Measurements from ENCODE around the gene MLH1. TPM values are rescaled to one million over a fixed set of nuclear protein-coding genes. Genes with fewer than 3 reads are reported as not detected.

The MLH1 gene
- total and polyA plus RNA-seq, 4 experiments from 2014 or later: 15.6 to 33.8 (median 24.6) TPM

GRCh38 chr3:37056826-37057225 is 63.5 kb downstream of the MLH1 start:
- DNase-seq: no peak
- H3K36me3 Mint-ChIP-seq: peaks cover 38 to 72% of the 10 kb centered on the region in 2 donors

GRCh38 chr3:37058117-37058516 is 64.8 kb downstream of the MLH1 start:
- DNase-seq: no peak
- no peaks in the 10 kb centered on the region for H3K4me1 ChIP-seq (ENCODE audit: insufficient read depth, low read length)
- POLR2A ChIA-PET (ENCODE audit: partially characterized antibody): no interaction called here
- no peaks in the 10 kb centered on the region for H3K27me3 Mint-ChIP-seq
- CTCF ChIA-PET (ENCODE audit: partially characterized antibody): interaction anchor here (1.1 kb wide), 1 partner anchor 155 kb away, joined by 3 read pairs; no protein-coding TSS in a partner anchor
- peak overlapping the region in 1 of 7 donors; percentile 49 for H3K27ac Mint-ChIP-seq
- peaks cover 17% of the 10 kb centered on the region for H3K36me3 ChIP-seq (ENCODE audit: insufficient read depth, low read length)
- intact Hi-C loops (cut with micrococcal nuclease): no loop called here
- H3K4me3 ChIP-seq (ENCODE audit: low read length in 2 of 2): no peak overlapping the region
- H3K27ac ChIP-seq (ENCODE audit: low read depth, low read length): no peak overlapping the region
- H3K36me3 Mint-ChIP-seq: peaks cover 40 to 74% of the 10 kb centered on the region in 2 donors
- no peaks in the 10 kb centered on the region for H3K9me3 ChIP-seq (ENCODE audit: control insufficient read depth in 1 of 2, low read length in 2 of 2)
- peaks cover 0 to 8% (median 2%) of the 10 kb centered on the region in 4 donors for H3K4me1 Mint-ChIP-seq
- H3K4me3 Mint-ChIP-seq: no peak overlapping the region
- H3K27me3 ChIP-seq (ENCODE audit: insufficient read depth, low read length): no peaks in the 10 kb centered on the region
- H3K9me3 Mint-ChIP-seq: no peaks in the 10 kb centered on the region

More at GRCh38 chr3:37056826-37057225, 63.5 kb downstream of the MLH1 start:
- H3K4me3 ChIP-seq (ENCODE audit: low read length in 2 of 2): no peak overlapping the region
- Mint-ChIP-seq H3K27me3 (no peaks in the 10 kb centered on the region), H3K4me1 (peaks cover 0 to 6% (median 2%) of the 10 kb centered on the region in 4 donors), H3K9me3 (no peaks in the 10 kb centered on the region), H3K4me3 (no peak overlapping the region), H3K27ac (peak overlapping the region in 6 of 7 donors; percentile 18 to 82 (median 52))
- no peaks in the 10 kb centered on the region for H3K27me3 ChIP-seq (ENCODE audit: insufficient read depth, low read length)
- peaks cover 23% of the 10 kb centered on the region for H3K36me3 ChIP-seq (ENCODE audit: insufficient read depth, low read length)
- H3K9me3 ChIP-seq (ENCODE audit: control insufficient read depth in 1 of 2, low read length in 2 of 2): no peaks in the 10 kb centered on the region
- no peak overlapping the region for H3K27ac ChIP-seq (ENCODE audit: low read depth, low read length)
- ChIA-PET POLR2A (ENCODE audit: partially characterized antibody) (no interaction called here), CTCF (ENCODE audit: partially characterized antibody) (interaction anchor here (1.1 kb wide), 1 partner anchor 157 kb away, joined by 3 read pairs; no protein-coding TSS in a partner anchor)
- no peaks in the 10 kb centered on the region for H3K4me1 ChIP-seq (ENCODE audit: insufficient read depth, low read length)
- intact Hi-C loops (cut with micrococcal nuclease): no loop called here

- Mint-ChIP-seq H3K27ac (peak overlapping the region in 2 of 7 donors; percentile 20 to 29), H3K4me1 (peaks cover 0 to 7% (median 3%) of the 10 kb centered on the region in 4 donors), H3K27me3 (no peaks in the 10 kb centered on the region), H3K9me3 (no peaks in the 10 kb centered on the region), H3K36me3 (peaks cover 55 to 62% of the 10 kb centered on the region in 2 donors), H3K4me3 (no peak overlapping the region)
- ChIA-PET CTCF (ENCODE audit: partially characterized antibody) (no interaction called here), POLR2A (ENCODE audit: partially characterized antibody) (interaction anchor here (1.2 kb wide), 1 partner anchor 10 kb away, joined by 3 read pairs; no protein-coding TSS in a partner anchor)
- Histone ChIP-seq H3K9me3 (ENCODE audit: control insufficient read depth in 1 of 2, low read length in 2 of 2) (no peaks in the 10 kb centered on the region), H3K27ac (ENCODE audit: low read depth, low read length) (no peak overlapping the region), H3K27me3 (ENCODE audit: insufficient read depth, low read length) (no peaks in the 10 kb centered on the region), H3K4me1 (ENCODE audit: insufficient read depth, low read length) (no peaks in the 10 kb centered on the region), H3K4me3 (ENCODE audit: low read length in 2 of 2) (no peak overlapping the region), H3K36me3 (ENCODE audit: insufficient read depth, low read length) (no peaks in the 10 kb centered on the region)
- no peak for DNase-seq
- intact Hi-C loops (cut with micrococcal nuclease): no loop called here
Observed at GRCh38 chr3:37064747-37065146, 71.4 kb downstream of the MLH1 start.

- no peak overlapping the region for H3K27ac Mint-ChIP-seq
- Histone ChIP-seq H3K4me3 (ENCODE audit: low read length in 2 of 2) (no peak overlapping the region), H3K9me3 (ENCODE audit: control insufficient read depth in 1 of 2, low read length in 2 of 2) (no peaks in the 10 kb centered on the region), H3K27me3 (ENCODE audit: insufficient read depth, low read length) (no peaks in the 10 kb centered on the region), H3K4me1 (ENCODE audit: insufficient read depth, low read length) (no peaks in the 10 kb centered on the region), H3K36me3 (ENCODE audit: insufficient read depth, low read length) (no peaks in the 10 kb centered on the region), H3K27ac (ENCODE audit: low read depth, low read length) (no peak overlapping the region)
- no peak overlapping the region for H3K4me3 Mint-ChIP-seq
- peaks cover 0 to 6% (median 2%) of the 10 kb centered on the region in 4 donors for H3K4me1 Mint-ChIP-seq
- no peaks in the 10 kb centered on the region for H3K27me3 Mint-ChIP-seq
- ChIA-PET POLR2A (ENCODE audit: partially characterized antibody) (no interaction called here), CTCF (ENCODE audit: partially characterized antibody) (no interaction called here)
- no peaks in the 10 kb centered on the region for H3K9me3 Mint-ChIP-seq
- H3K36me3 Mint-ChIP-seq: peaks cover 49 to 53% of the 10 kb centered on the region in 2 donors
- intact Hi-C loops (cut with micrococcal nuclease): no loop called here
- DNase-seq: no peak
Observed at GRCh38 chr3:37067577-37067976, 74.3 kb downstream of the MLH1 start.

- no peak for DNase-seq
- intact Hi-C loops (cut with micrococcal nuclease): no loop called here
- H3K27ac ChIP-seq (ENCODE audit: low read depth, low read length): no peak overlapping the region
- Mint-ChIP-seq H3K4me3 (no peak overlapping the region), H3K27me3 (no peaks in the 10 kb centered on the region), H3K27ac (peak overlapping the region in 1 of 7 donors; percentile 66), H3K9me3 (no peaks in the 10 kb centered on the region), H3K4me1 (peaks cover 0 to 10% (median 3%) of the 10 kb centered on the region in 4 donors), H3K36me3 (peaks cover 51 to 56% of the 10 kb centered on the region in 2 donors)
- no peaks in the 10 kb centered on the region for H3K27me3 ChIP-seq (ENCODE audit: insufficient read depth, low read length)
- POLR2A ChIA-PET (ENCODE audit: partially characterized antibody): no interaction called here
- no peak overlapping the region for H3K4me3 ChIP-seq (ENCODE audit: low read length in 2 of 2)
- CTCF ChIA-PET (ENCODE audit: partially characterized antibody): no interaction called here
- no peaks in the 10 kb centered on the region for H3K9me3 ChIP-seq (ENCODE audit: control insufficient read depth in 1 of 2, low read length in 2 of 2)
- no peaks in the 10 kb centered on the region for H3K36me3 ChIP-seq (ENCODE audit: insufficient read depth, low read length)
- H3K4me1 ChIP-seq (ENCODE audit: insufficient read depth, low read length): no peaks in the 10 kb centered on the region
Observed at GRCh38 chr3:37068031-37068430, 74.7 kb downstream of the MLH1 start.

GRCh38 chr3:37071921-37072320 is 78.6 kb downstream of the MLH1 start:
- ChIA-PET POLR2A (ENCODE audit: partially characterized antibody) (no interaction called here), CTCF (ENCODE audit: partially characterized antibody) (no interaction called here)
- Mint-ChIP-seq H3K36me3 (peaks cover 44 to 48% of the 10 kb centered on the region in 2 donors), H3K9me3 (no peaks in the 10 kb centered on the region), H3K27ac (no peak overlapping the region), H3K4me1 (peaks cover 0 to 10% (median 2%) of the 10 kb centered on the region in 4 donors), H3K27me3 (no peaks in the 10 kb centered on the region), H3K4me3 (no peak overlapping the region)
- H3K9me3 ChIP-seq (ENCODE audit: control insufficient read depth in 1 of 2, low read length in 2 of 2): no peaks in the 10 kb centered on the region
- no peak for DNase-seq
- no peaks in the 10 kb centered on the region for H3K27me3 ChIP-seq (ENCODE audit: insufficient read depth, low read length)
- no peak overlapping the region for H3K4me3 ChIP-seq (ENCODE audit: low read length in 2 of 2)
- intact Hi-C loops (cut with micrococcal nuclease): no loop called here
- peaks cover 3% of the 10 kb centered on the region for H3K36me3 ChIP-seq (ENCODE audit: insufficient read depth, low read length)
- H3K27ac ChIP-seq (ENCODE audit: low read depth, low read length): no peak overlapping the region
- H3K4me1 ChIP-seq (ENCODE audit: insufficient read depth, low read length): no peaks in the 10 kb centered on the region

- Mint-ChIP-seq H3K27ac (peak overlapping the region in 1 of 7 donors; percentile 57), H3K4me1 (peaks cover 0 to 10% (median 2%) of the 10 kb centered on the region in 4 donors), H3K27me3 (no peaks in the 10 kb centered on the region), H3K36me3 (peaks cover 47 to 51% of the 10 kb centered on the region in 2 donors), H3K9me3 (no peaks in the 10 kb centered on the region), H3K4me3 (no peak overlapping the region)
- H3K36me3 ChIP-seq (ENCODE audit: insufficient read depth, low read length): peaks cover 3% of the 10 kb centered on the region
- H3K9me3 ChIP-seq (ENCODE audit: control insufficient read depth in 1 of 2, low read length in 2 of 2): no peaks in the 10 kb centered on the region
- H3K4me3 ChIP-seq (ENCODE audit: low read length in 2 of 2): no peak overlapping the region
- no peak overlapping the region for H3K27ac ChIP-seq (ENCODE audit: low read depth, low read length)
- no peak for DNase-seq
- intact Hi-C loops (cut with micrococcal nuclease): no loop called here
- CTCF ChIA-PET (ENCODE audit: partially characterized antibody): interaction anchor here (0.7 kb wide), 1 partner anchor 253 kb away, joined by 5 read pairs; no protein-coding TSS in a partner anchor
- H3K27me3 ChIP-seq (ENCODE audit: insufficient read depth, low read length): no peaks in the 10 kb centered on the region
- no peaks in the 10 kb centered on the region for H3K4me1 ChIP-seq (ENCODE audit: insufficient read depth, low read length)
- POLR2A ChIA-PET (ENCODE audit: partially characterized antibody): no interaction called here
Observed at GRCh38 chr3:37072892-37073291, 79.6 kb downstream of the MLH1 start.

All from CD4-positive, alpha-beta memory T cell (primary cell).